Ovary (tissue), 9 donors: ENCODE measurements around the gene NPAS2. TPM values are rescaled to one million over a fixed set of nuclear protein-coding genes. Genes with fewer than 3 reads are reported as not detected.

Experiments used
- DNase-seq, 5 donors: peaks; one replicate each; pipeline ENCODE4 v3.0.0-alpha.2; 2019 to 2020
- H3K27ac ChIP-seq, 2 donors: fragments of 200-600 bp; one replicate each; pipeline versions ENCODE4 v1.5.1 to v1.8.0; 2019 to 2022
- H3K27me3 ChIP-seq: fragments of 200-600 bp; one replicate; pipeline ENCODE4 v1.8.0; 2022
- H3K36me3 ChIP-seq: fragments of 200-600 bp; sonication (generic); one replicate; pipeline ENCODE4 v1.5.1; 2019
- H3K4me1 ChIP-seq: one replicate; pipeline ENCODE4 v1.8.1; 2013; ENCODE audit warnings: mild to moderate bottlenecking, moderate library complexity; ENCODE audit not compliant: insufficient read depth
- H3K4me3 ChIP-seq: fragments of 200-600 bp; sonication (generic); one replicate; pipeline ENCODE4 v1.5.1; 2017
- H3K9me3 ChIP-seq, 2 donors: fragments of 200-600 bp in 1 of 2; sonication (generic) in 1 of 2; one replicate each; pipeline versions ENCODE4 v1.5.1 to v1.8.1; 2013 to 2019; ENCODE audit warnings: mild to moderate bottlenecking in 1 of 2, moderate library complexity in 1 of 2
- EP300 ChIP-seq: sonication (generic); formaldehyde crosslinking; IDR thresholded peaks from one replicate; pipeline ENCODE4 v1.6.1; 2017; ENCODE audit warnings: antibody characterized with exemption
- POLR2A ChIP-seq: fragments of 450-650 bp; IDR thresholded peaks from one replicate; pipeline ENCODE4 v1.6.1; 2017; ENCODE audit warnings: antibody characterized with exemption, mild to moderate bottlenecking, moderate library complexity
- WGBS, 3 donors: extraction: QIAGEN DNeasy Blood & Tissue Kit in 1 of 3; methylation state at CpG; one replicate each; pipeline versions ENCODE4 v1.1.5 to v1.1.7; 2013 to 2017; 5-methylcytosine and 5-hydroxymethylcytosine counted together
- intact Hi-C, 4 donors: fragments of 100-400 bp; cut with DNase I; formaldehyde crosslinking; loops; one replicate each; pipeline versions ENCODE4 v1.11.0 to v1.15.1; 2022 to 2023
- polyA plus RNA-seq, 2 donors: library from polyadenylated mRNA; stranded (reverse); fragments of 200-250 nt in 1 of 2; fragments of 350-450 nt in 1 of 2; fragmentation: Illumina TruSeq in 1 of 2; extraction: RNeasy Lipid Tissue Mini Kit (QIAGEN cat#74804) in 1 of 2; gene quantifications; one replicate each; pipeline ENCODE4 v1.2.3, GENCODE V29; 2013 to 2014
- total RNA-seq, 7 donors: library from RNA; depleted of rRNA in 2 of 7; stranded (reverse); fragments of >200 nt in 2 of 7; fragmentation: NEBNext Ultra II Directional in 3 of 7; extraction: Animal tissue kit (Norgen Biotek cat#: 25700) in 3 of 7; gene quantifications; one replicate each; pipeline versions ENCODE4 v1.1.0 to v1.2.4, GENCODE V29; 2016 to 2023
- TF ChIP-seq, protein P1 (sequence below), 3 donors: fragments of 450-650 bp in 2 of 3; fragments of 200-600 bp in 1 of 3; IDR thresholded peaks; one replicate each; pipeline versions ENCODE4 v1.5.1 to v1.8.0; 2016 to 2022; ENCODE audit warnings: antibody characterized with exemption in 3 of 3, mild to moderate bottlenecking in 1 of 3
- donor health status: DM: no; HTN: no; CAD: no; lungs with moderate emphysema.
- donor health status: DM: no; HTN: no; CAD: no.
- donor health status: Bipolar disorder and iron deficiency.
- donor health status: DM: yes; HTN: yes; CAD: no.
- donor health status: DM: no; HTN: no; CAD: no.
- donor health status: DM: yes; HTN: yes; CAD: no.

The NPAS2 gene
- total and polyA plus RNA-seq, 9 donors: 1.6 to 20.6 (median 7.3) TPM

GRCh38 chr2:100852447-100852846 is 32.5 kb downstream of the NPAS2 start:
- H3K36me3 ChIP-seq: no peaks in the 10 kb centered on the region
- no peaks in the 10 kb centered on the region for H3K27me3 ChIP-seq
- WGBS, 3 donors: 82 to 95% (median 86%) methylated on average over 4 of the region's 4 CpGs
- H3K4me1 ChIP-seq: no peaks in the 10 kb centered on the region
- no peak overlapping the region for H3K4me3 ChIP-seq
- TF ChIP-seq POLR2A: no peak
- TF ChIP-seq, protein P1, sequence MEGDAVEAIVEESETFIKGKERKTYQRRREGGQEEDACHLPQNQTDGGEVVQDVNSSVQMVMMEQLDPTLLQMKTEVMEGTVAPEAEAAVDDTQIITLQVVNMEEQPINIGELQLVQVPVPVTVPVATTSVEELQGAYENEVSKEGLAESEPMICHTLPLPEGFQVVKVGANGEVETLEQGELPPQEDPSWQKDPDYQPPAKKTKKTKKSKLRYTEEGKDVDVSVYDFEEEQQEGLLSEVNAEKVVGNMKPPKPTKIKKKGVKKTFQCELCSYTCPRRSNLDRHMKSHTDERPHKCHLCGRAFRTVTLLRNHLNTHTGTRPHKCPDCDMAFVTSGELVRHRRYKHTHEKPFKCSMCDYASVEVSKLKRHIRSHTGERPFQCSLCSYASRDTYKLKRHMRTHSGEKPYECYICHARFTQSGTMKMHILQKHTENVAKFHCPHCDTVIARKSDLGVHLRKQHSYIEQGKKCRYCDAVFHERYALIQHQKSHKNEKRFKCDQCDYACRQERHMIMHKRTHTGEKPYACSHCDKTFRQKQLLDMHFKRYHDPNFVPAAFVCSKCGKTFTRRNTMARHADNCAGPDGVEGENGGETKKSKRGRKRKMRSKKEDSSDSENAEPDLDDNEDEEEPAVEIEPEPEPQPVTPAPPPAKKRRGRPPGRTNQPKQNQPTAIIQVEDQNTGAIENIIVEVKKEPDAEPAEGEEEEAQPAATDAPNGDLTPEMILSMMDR (IDR thresholded peaks at IDR 0.05): no peak
- no peak for TF ChIP-seq EP300
- DNase-seq: no peak
- H3K27ac ChIP-seq: no peak overlapping the region
- intact Hi-C loops: no loop called here
- no peaks in the 10 kb centered on the region for H3K9me3 ChIP-seq

GRCh38 chr2:100852999-100853908 is 33.3 kb downstream of the NPAS2 start:
- no peaks in the 10 kb centered on the region for H3K36me3 ChIP-seq
- no peaks in the 10 kb centered on the region for H3K9me3 ChIP-seq
- TF ChIP-seq POLR2A: no peak
- no peak for TF ChIP-seq EP300
- TF ChIP-seq, protein P1 (IDR thresholded peaks at IDR 0.05): no peak
- H3K4me1 ChIP-seq: no peaks in the 10 kb centered on the region
- intact Hi-C loops: no loop called here
- H3K4me3 ChIP-seq: no peak overlapping the region
- H3K27me3 ChIP-seq: no peaks in the 10 kb centered on the region
- H3K27ac ChIP-seq: no peak overlapping the region
- no peak for DNase-seq
- WGBS, 3 donors: 83 to 90% (median 88%) methylated on average over 14 of the region's 14 CpGs

DNA sequence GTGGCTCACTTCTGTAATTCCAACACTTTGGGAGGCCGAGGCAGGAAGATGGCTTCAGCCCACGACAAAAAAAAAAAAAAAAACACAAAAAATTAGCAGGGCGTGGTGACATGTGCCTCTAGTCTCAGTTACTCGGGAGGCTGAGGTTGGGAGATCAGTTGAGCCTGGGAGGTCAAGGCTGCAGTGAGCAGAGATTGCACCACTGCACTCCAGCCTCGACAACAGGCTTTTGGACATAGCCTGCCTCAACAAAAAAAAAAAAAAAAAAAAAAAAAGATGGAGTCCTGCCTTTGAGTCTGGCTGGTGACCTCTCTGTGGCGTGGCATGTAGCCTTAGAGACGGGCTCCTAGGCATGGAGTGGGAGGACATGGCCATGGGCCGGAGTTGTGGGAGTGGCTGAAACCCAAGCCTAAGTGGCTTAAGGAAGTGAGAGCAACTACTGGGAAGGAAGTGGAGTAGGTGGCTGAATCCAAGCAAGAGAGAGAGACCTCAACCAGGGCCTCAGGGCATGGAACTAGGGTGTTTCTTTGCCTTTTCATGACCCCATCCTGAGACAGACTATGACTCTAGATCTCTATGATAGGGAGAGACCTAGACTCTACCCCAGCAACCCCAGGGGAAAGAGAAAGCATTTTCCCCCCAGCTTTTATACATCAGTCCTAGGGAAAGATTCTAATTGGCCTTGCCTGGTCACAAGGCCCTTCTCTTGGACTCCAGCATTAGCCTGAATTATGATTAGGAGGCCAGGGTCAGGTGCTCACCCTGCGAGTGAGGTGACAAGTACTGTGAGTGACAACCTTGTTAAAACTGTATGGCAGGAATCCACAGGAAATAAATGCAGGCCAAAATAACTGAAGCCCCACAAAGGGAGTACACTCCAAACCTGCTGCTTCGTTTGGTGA is 34.2 kb downstream of the NPAS2 start:
- Histone ChIP-seq H3K27ac (no peak overlapping the region), H3K4me3 (no peak overlapping the region), H3K36me3 (no peaks in the 10 kb centered on the region), H3K27me3 (no peaks in the 10 kb centered on the region), H3K4me1 (no peaks in the 10 kb centered on the region), H3K9me3 (no peaks in the 10 kb centered on the region)
- WGBS, 3 donors: 85 to 87% (median 87%) methylated on average over 10 of the region's 10 CpGs
- intact Hi-C loops: no loop called here
- TF ChIP-seq, protein P1 (IDR thresholded peaks at IDR 0.05): no peak
- TF ChIP-seq POLR2A (no peak), EP300 (no peak)
- no peak for DNase-seq

DNA sequence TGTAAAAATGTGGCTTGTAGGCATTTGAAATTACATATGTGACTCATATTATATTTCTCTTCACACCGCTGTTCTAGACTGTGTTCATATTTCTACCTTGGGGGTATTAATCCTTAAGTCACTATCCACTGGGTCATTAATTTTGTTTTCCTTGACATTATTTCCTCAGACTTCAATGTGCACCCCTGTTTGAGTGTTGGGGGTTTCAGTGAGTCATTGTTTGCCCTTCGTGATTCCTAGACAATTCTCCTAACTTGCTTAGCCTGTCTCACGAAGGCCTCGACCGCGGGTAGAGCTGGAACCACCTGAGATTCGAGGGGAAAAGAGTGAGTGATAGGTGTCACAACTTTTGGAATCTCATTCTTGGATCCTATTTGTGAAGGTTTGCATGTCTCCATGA is 35.1 kb downstream of the NPAS2 start:
- H3K4me3 ChIP-seq: no peak overlapping the region
- TF ChIP-seq POLR2A: no peak
- TF ChIP-seq, protein P1 (IDR thresholded peaks at IDR 0.05): no peak
- DNase-seq: no peak
- H3K4me1 ChIP-seq: no peaks in the 10 kb centered on the region
- H3K9me3 ChIP-seq: no peaks in the 10 kb centered on the region
- H3K36me3 ChIP-seq: no peaks in the 10 kb centered on the region
- intact Hi-C loops: no loop called here
- no peaks in the 10 kb centered on the region for H3K27me3 ChIP-seq
- 96 to 97% (median 96%) methylated on average over 7 of the region's 7 CpGs for WGBS, 3 donors
- H3K27ac ChIP-seq: no peak overlapping the region
